ENCODE measurements around the gene FGF13. TPM values are rescaled to one million over a fixed set of nuclear protein-coding genes. Genes with fewer than 3 reads are reported as not detected.

FGF13 gene
- polyA plus RNA-seq, 3 donors from 2014 or later, result not detected

DNA sequence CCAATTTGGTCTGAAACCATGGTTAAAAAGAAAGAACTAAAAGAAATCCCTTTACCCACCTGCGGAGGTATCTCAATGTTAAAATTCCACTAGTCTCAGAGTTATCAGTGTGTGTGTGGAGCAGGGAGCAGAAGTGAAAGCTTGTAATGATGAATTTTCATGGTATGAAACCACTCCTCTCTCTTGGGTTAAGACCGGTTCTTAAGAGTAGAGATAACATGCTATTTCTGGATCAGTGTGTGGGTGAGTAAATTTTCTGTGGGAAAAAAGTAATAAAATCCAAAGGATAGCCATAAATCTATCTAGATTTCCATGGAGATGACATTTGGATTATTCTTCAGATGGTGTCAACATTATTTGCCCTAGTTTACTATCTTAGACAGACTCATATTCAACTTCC lies 3.2 kb downstream of the FGF13 start:
- DNase-seq, result no peak
- no peak overlapping the region for H3K27ac Mint-ChIP-seq
- no peaks in the 10 kb centered on the region for H3K36me3 Mint-ChIP-seq
- H3K27me3 Mint-ChIP-seq (ENCODE audit: low read depth in 3 of 3), result peaks cover 0 to 23% (median 6%) of the 10 kb centered on the region in 3 donors
- no peaks in the 10 kb centered on the region for H3K4me1 Mint-ChIP-seq
- no peak overlapping the region for H3K4me3 Mint-ChIP-seq
- H3K9me3 Mint-ChIP-seq, result no peaks in the 10 kb centered on the region

GRCh38 chrX:138704596-138704995 lies 6.9 kb downstream of the FGF13 start:
- no peak overlapping the region for H3K27ac Mint-ChIP-seq
- no peaks in the 10 kb centered on the region for H3K36me3 Mint-ChIP-seq
- H3K27me3 Mint-ChIP-seq (ENCODE audit: low read depth in 3 of 3), result peaks cover 0 to 9% (median 6%) of the 10 kb centered on the region in 3 donors
- no peaks in the 10 kb centered on the region for H3K9me3 Mint-ChIP-seq
- H3K4me1 Mint-ChIP-seq, result no peaks in the 10 kb centered on the region
- no peak overlapping the region for H3K4me3 Mint-ChIP-seq
- DNase-seq, result no peak

GRCh38 chrX:138704101-138704500 lies 7.4 kb downstream of the FGF13 start:
- H3K27ac Mint-ChIP-seq, result no peak overlapping the region
- H3K4me3 Mint-ChIP-seq, result no peak overlapping the region
- H3K36me3 Mint-ChIP-seq, result no peaks in the 10 kb centered on the region
- H3K4me1 Mint-ChIP-seq, result no peaks in the 10 kb centered on the region
- DNase-seq, result no peak
- H3K27me3 Mint-ChIP-seq (ENCODE audit: low read depth in 3 of 3), result peaks cover 0 to 7% (median 6%) of the 10 kb centered on the region in 3 donors
- no peaks in the 10 kb centered on the region for H3K9me3 Mint-ChIP-seq

DNA sequence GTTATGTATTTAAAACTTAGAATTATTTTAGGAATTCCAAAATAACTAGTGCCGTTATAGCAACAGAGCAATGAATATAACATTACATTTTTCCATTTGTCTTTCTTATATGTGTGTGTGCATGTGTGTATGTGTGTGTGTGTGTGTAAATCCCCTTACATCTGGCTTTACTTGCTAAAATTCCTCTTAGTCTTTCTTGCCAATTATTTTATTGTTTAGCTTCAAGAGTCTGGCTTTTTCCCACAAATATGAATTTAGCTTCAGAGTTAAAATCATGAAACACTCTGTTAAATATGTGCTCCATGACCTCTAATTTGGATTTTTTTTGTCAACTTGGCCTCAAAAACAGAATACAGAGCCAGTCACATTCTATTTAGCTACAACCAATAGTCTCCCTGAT lies 18.9 kb downstream of the FGF13 start:
- no peak for DNase-seq
- Mint-ChIP-seq H3K27ac (no peak overlapping the region), H3K4me1 (no peaks in the 10 kb centered on the region), H3K9me3 (no peaks in the 10 kb centered on the region), H3K4me3 (no peak overlapping the region), H3K27me3 (ENCODE audit: low read depth in 3 of 3) (peaks cover 0 to 3% (median 0%) of the 10 kb centered on the region in 3 donors), H3K36me3 (no peaks in the 10 kb centered on the region)

DNA sequence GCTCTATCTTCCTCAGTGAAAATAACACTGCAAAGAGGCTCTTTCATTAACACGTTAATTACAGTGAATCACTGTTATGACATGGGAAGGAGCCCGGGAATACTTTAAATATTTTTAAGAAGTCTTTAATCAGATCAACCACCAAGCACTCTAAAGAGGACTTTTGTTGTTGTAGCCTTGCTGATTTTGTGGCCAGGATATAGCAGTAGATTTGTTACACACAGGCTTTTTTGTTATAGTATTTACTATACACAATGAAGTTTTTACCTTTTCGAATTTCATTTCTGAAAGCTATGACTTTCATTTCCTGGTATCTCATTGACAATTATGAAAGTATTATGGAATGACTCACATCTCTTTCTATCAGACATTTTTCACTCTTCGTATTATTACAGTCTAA lies 20.3 kb downstream of the FGF13 start:
- no peak overlapping the region for H3K4me3 Mint-ChIP-seq
- H3K36me3 Mint-ChIP-seq, result no peaks in the 10 kb centered on the region
- H3K4me1 Mint-ChIP-seq, result no peaks in the 10 kb centered on the region
- H3K27ac Mint-ChIP-seq, result no peak overlapping the region
- peaks cover 0 to 3% (median 2%) of the 10 kb centered on the region in 3 donors for H3K27me3 Mint-ChIP-seq (ENCODE audit: low read depth in 3 of 3)
- no peaks in the 10 kb centered on the region for H3K9me3 Mint-ChIP-seq
- no peak for DNase-seq

GRCh38 chrX:138690591-138690990 lies 20.9 kb downstream of the FGF13 start:
- Mint-ChIP-seq H3K27ac (no peak overlapping the region), H3K4me3 (no peak overlapping the region), H3K36me3 (no peaks in the 10 kb centered on the region), H3K4me1 (no peaks in the 10 kb centered on the region), H3K9me3 (no peaks in the 10 kb centered on the region), H3K27me3 (ENCODE audit: low read depth in 3 of 3) (peaks cover 0 to 3% (median 2%) of the 10 kb centered on the region in 3 donors)
- DNase-seq, result no peak

DNA sequence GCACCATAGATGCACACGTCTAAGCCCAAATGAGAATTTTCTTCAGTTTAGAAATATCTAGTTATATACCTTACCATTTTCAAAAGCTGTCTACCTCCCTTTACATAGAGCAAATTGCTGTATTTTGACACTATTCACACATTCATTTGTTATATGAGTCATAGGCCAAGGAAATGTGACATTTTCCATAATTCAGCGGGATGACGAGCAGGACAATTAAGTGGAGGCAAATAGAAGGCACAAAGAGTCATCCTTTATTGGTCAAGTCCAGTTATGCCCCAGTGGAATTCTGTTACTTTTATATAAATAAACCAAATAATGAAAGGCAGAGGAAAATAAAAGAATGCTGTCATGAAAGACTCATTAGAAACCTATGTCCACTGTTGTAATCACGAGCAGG lies 27.9 kb downstream of the FGF13 start:
- H3K4me1 Mint-ChIP-seq, result no peaks in the 10 kb centered on the region
- H3K4me3 Mint-ChIP-seq, result no peak overlapping the region
- H3K27ac Mint-ChIP-seq, result no peak overlapping the region
- no peaks in the 10 kb centered on the region for H3K36me3 Mint-ChIP-seq
- DNase-seq, result no peak
- H3K9me3 Mint-ChIP-seq, result peaks cover 0 to 2% (median 0%) of the 10 kb centered on the region in 6 donors
- peaks cover 0 to 4% (median 0%) of the 10 kb centered on the region in 3 donors for H3K27me3 Mint-ChIP-seq (ENCODE audit: low read depth in 3 of 3)

- H3K4me1 Mint-ChIP-seq, result no peaks in the 10 kb centered on the region
- no peaks in the 10 kb centered on the region for H3K36me3 Mint-ChIP-seq
- H3K4me3 Mint-ChIP-seq, result no peak overlapping the region
- H3K27ac Mint-ChIP-seq, result no peak overlapping the region
- H3K27me3 Mint-ChIP-seq (ENCODE audit: low read depth in 3 of 3), result peaks cover 0 to 3% (median 0%) of the 10 kb centered on the region in 3 donors
- no peak for DNase-seq
- H3K9me3 Mint-ChIP-seq, result no peaks in the 10 kb centered on the region
Observed at GRCh38 chrX:138669693-138670092, 41.8 kb downstream of the FGF13 start.

DNA sequence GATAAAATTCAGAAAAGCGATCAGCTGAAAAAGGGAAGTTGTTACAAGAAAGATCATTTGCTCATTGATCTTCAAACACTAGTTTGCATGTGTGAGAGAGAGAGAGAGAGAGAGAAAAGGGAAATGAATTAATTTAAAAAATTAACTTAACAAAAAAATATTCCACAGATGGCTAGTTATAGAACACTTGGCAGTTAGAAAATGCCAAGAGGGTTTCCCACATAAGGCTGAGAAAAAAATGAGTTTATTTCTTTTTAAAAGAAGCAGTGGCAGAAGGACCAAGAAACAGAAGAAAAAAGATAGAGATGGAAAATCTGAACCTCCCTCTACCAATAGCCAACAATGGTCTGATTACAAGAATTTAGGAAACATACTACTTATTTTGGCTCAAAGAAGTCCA lies 47.1 kb downstream of the FGF13 start:
- Mint-ChIP-seq H3K36me3 (no peaks in the 10 kb centered on the region), H3K4me1 (no peaks in the 10 kb centered on the region), H3K9me3 (no peaks in the 10 kb centered on the region), H3K27me3 (ENCODE audit: low read depth in 3 of 3) (peaks cover 0 to 5% (median 0%) of the 10 kb centered on the region in 3 donors), H3K27ac (no peak overlapping the region), H3K4me3 (no peak overlapping the region)
- no peak for DNase-seq

DNA sequence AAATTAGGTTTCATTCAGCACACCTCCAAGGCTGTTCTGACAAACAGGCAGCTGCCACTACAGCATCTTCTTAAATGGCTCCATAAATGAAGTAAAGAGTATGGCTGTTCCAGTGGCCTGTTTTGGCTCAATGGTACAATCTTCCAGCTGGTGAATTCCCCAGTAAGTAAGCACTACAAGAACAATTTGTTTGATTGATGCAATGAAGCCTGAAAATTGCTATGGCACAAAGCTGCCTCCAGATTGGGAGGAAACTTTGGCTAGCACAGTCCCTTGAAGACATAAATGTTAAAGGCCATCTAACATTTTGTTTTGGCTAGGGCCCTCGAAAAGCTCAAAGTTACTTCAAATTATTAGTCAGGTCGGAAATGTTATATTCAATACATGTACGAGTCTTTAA lies 47.5 kb downstream of the FGF13 start:
- Mint-ChIP-seq H3K9me3 (no peaks in the 10 kb centered on the region), H3K36me3 (no peaks in the 10 kb centered on the region), H3K4me3 (no peak overlapping the region), H3K27ac (no peak overlapping the region), H3K27me3 (ENCODE audit: low read depth in 3 of 3) (peaks cover 0 to 6% (median 0%) of the 10 kb centered on the region in 3 donors), H3K4me1 (no peaks in the 10 kb centered on the region)
- DNase-seq, result no peak

DNA sequence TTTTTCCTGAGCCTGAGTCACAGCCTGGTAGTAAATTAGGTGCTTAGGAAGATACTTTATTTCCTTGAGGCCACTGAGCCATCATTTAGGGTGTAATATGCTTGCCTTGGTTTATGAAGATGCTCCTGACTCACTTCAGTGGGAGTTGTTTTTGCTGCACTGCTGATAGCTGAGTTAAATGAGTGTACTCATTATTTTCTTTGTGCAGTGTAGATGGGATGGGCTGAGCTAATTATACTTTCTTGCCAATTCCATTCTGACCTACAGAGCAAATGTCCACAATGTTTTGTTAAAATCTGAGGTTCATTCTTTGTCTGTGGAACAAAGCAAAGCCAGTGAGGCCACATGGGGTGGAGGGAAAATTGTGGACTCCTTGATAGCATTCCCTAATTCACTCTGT lies 60.0 kb downstream of the FGF13 start:
- Mint-ChIP-seq H3K4me3 (no peak overlapping the region), H3K27ac (no peak overlapping the region), H3K27me3 (ENCODE audit: low read depth in 3 of 3) (peaks cover 0 to 9% (median 5%) of the 10 kb centered on the region in 3 donors), H3K36me3 (no peaks in the 10 kb centered on the region), H3K9me3 (no peaks in the 10 kb centered on the region), H3K4me1 (no peaks in the 10 kb centered on the region)
- DNase-seq, result no peak

DNA sequence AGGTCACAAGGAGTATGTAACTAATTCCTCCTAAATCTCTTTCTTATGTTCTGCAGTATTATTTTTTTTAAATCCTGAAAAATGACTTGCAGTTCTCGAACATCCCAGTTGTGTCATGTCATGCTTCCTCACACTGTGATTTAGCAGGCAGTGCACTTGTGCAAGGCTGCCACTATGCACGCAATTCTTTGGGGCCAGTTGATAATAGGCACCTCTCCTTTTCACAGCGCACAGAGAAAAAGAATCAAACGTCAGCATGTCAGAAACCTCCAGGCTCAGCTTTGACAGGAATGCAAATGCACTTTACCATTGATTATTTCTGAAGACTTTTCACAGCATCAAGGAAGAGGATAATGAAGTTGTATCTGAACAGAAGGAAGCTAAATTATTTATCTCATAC lies 62.9 kb downstream of the FGF13 start:
- H3K36me3 Mint-ChIP-seq, result no peaks in the 10 kb centered on the region
- H3K27me3 Mint-ChIP-seq (ENCODE audit: low read depth in 3 of 3), result peaks cover 0 to 5% (median 5%) of the 10 kb centered on the region in 3 donors
- no peak for DNase-seq
- no peaks in the 10 kb centered on the region for H3K4me1 Mint-ChIP-seq
- H3K4me3 Mint-ChIP-seq, result no peak overlapping the region
- H3K9me3 Mint-ChIP-seq, result peaks cover 0 to 4% (median 0%) of the 10 kb centered on the region in 6 donors
- no peak overlapping the region for H3K27ac Mint-ChIP-seq

- H3K4me3 Mint-ChIP-seq, result no peak overlapping the region
- no peak overlapping the region for H3K27ac Mint-ChIP-seq
- peaks cover 0 to 2% (median 0%) of the 10 kb centered on the region in 6 donors for H3K9me3 Mint-ChIP-seq
Observed at GRCh38 chrX:138638996-138639395, 72.5 kb downstream of the FGF13 start.

More at GRCh38 chrX:138638996-138639395, 72.5 kb downstream of the FGF13 start:
- H3K4me1 Mint-ChIP-seq, result no peaks in the 10 kb centered on the region
- DNase-seq, result no peak
- H3K27me3 Mint-ChIP-seq (ENCODE audit: low read depth in 3 of 3), result peaks cover 0 to 3% (median 0%) of the 10 kb centered on the region in 3 donors
- H3K36me3 Mint-ChIP-seq, result no peaks in the 10 kb centered on the region

All from immature natural killer cell (primary cell).